Activated CD4-positive, alpha-beta memory T cell treated with anti-CD3 and anti-CD28 coated beads, Interleukin-2, amount 10 ng/mL, durations not matched to agents 7 days and 5 days (primary cell): Measurements from ENCODE around the gene N4BP3. TPM values are rescaled to one million over a fixed set of nuclear protein-coding genes. Genes with fewer than 3 reads are reported as not detected.

ENCODE experiments used
- CTCF ChIA-PET: fragments of 350-600 bp; sonication (Branson Sonifier 250); formaldehyde crosslinking; loops from one replicate; lab custom pipeline; 2021; ENCODE audit warnings: antibody characterized with exemption, inconsistent platforms; lab: Charles Lee
- POLR2A ChIA-PET: fragments of 350-600 bp; sonication (Branson Sonifier 250); formaldehyde crosslinking; loops from one replicate; lab custom pipeline; 2021; ENCODE audit warnings: antibody characterized with exemption; lab: Charles Lee
- DNase-seq: peaks from one replicate; pipeline ENCODE4 v3.0.0-alpha.2; 2020
- H3K27ac Mint-ChIP-seq: one replicate; pipeline ENCODE4 v1.8.0; 2021; ENCODE audit warnings: mild to moderate bottlenecking, mixed read lengths
- H3K27me3 Mint-ChIP-seq: one replicate; pipeline ENCODE4 v1.8.0; 2021; ENCODE audit warnings: mixed read lengths
- H3K36me3 Mint-ChIP-seq: one replicate; pipeline ENCODE4 v1.8.0; 2021; ENCODE audit warnings: low read depth, mixed read lengths
- H3K4me1 Mint-ChIP-seq: one replicate; pipeline ENCODE4 v1.8.0; 2021; ENCODE audit warnings: mixed read lengths
- H3K4me3 Mint-ChIP-seq: one replicate; pipeline ENCODE4 v1.8.0; 2021; ENCODE audit warnings: mild to moderate bottlenecking, mixed read lengths
- H3K9me3 Mint-ChIP-seq: one replicate; pipeline ENCODE4 v1.8.0; 2021; ENCODE audit warnings: mixed read lengths
- total RNA-seq, 2 experiments: library from RNA; stranded (reverse); gene quantifications; one replicate each; pipeline ENCODE4 v1.2.3, GENCODE V29; 2021

The N4BP3 gene
- total RNA-seq, 2 experiments from 2014 or later = 4.3 to 4.4 TPM

- peaks cover 17% of the 10 kb centered on the region for H3K27me3 Mint-ChIP-seq
These were observed 6.6 kb upstream of the N4BP3 start for GRCh38 chr5:178106556-178107239.

GRCh38 chr5:178107756-178108310, 5.5 kb upstream of the N4BP3 start:
- H3K27ac Mint-ChIP-seq = no peak overlapping the region
- H3K4me3 Mint-ChIP-seq = no peak overlapping the region
- peaks cover 11% of the 10 kb centered on the region for H3K4me1 Mint-ChIP-seq
- ChIA-PET CTCF (interaction anchor here (0.9 to 2.7 kb wide), 2 partner anchors 13 to 31 kb away, joined by 3 to 11 read pairs; no protein-coding TSS in a partner anchor), POLR2A (no interaction called here)
- H3K9me3 Mint-ChIP-seq = no peaks in the 10 kb centered on the region
- peaks cover 28% of the 10 kb centered on the region for H3K27me3 Mint-ChIP-seq
- no peaks in the 10 kb centered on the region for H3K36me3 Mint-ChIP-seq
- DNase-seq = no peak

More at GRCh38 chr5:178106556-178107239, 6.6 kb upstream of the N4BP3 start:
- ChIA-PET POLR2A (no interaction called here), CTCF (interaction anchor here (2.7 kb wide), 1 partner anchor 14 kb away, joined by 11 read pairs; no protein-coding TSS in a partner anchor)
- Mint-ChIP-seq H3K4me1 (peaks cover 8% of the 10 kb centered on the region), H3K9me3 (no peaks in the 10 kb centered on the region), H3K4me3 (no peak overlapping the region), H3K27ac (no peak overlapping the region), H3K36me3 (no peaks in the 10 kb centered on the region)
- no peak for DNase-seq

- CTCF ChIA-PET = interaction anchor here (0.9 to 2.7 kb wide), 2 partner anchors 12 to 31 kb away, joined by 3 to 11 read pairs; no protein-coding TSS in a partner anchor
- peaks cover 14% of the 10 kb centered on the region for H3K4me1 Mint-ChIP-seq
- H3K9me3 Mint-ChIP-seq = no peaks in the 10 kb centered on the region
- H3K4me3 Mint-ChIP-seq = no peak overlapping the region
- DNase-seq = no peak
- H3K27me3 Mint-ChIP-seq = peaks cover 30% of the 10 kb centered on the region
- POLR2A ChIA-PET = no interaction called here
- H3K27ac Mint-ChIP-seq = no peak overlapping the region
- no peaks in the 10 kb centered on the region for H3K36me3 Mint-ChIP-seq
These were observed 4.9 kb upstream of the N4BP3 start for GRCh38 chr5:178108446-178108845.

GRCh38 chr5:178108966-178109365, 4.4 kb upstream of the N4BP3 start:
- ChIA-PET CTCF (interaction anchor here (2.1 to 2.7 kb wide), 2 partner anchors 12 kb away, joined by 11 read pairs; no protein-coding TSS in a partner anchor), POLR2A (no interaction called here)
- no peaks in the 10 kb centered on the region for H3K9me3 Mint-ChIP-seq
- no peaks in the 10 kb centered on the region for H3K36me3 Mint-ChIP-seq
- H3K4me3 Mint-ChIP-seq = no peak overlapping the region
- no peak for DNase-seq
- peaks cover 14% of the 10 kb centered on the region for H3K4me1 Mint-ChIP-seq
- no peak overlapping the region for H3K27ac Mint-ChIP-seq
- peaks cover 30% of the 10 kb centered on the region for H3K27me3 Mint-ChIP-seq

GRCh38 chr5:178110511-178110910, 2.8 kb upstream of the N4BP3 start:
- ChIA-PET CTCF (interaction anchor here (0.7 to 2.1 kb wide), 3 partner anchors 9 to 33 kb away, joined by 3 to 11 read pairs (median 4); no protein-coding TSS in a partner anchor), POLR2A (no interaction called here)
- DNase-seq = no peak
- H3K4me3 Mint-ChIP-seq = no peak overlapping the region
- peaks cover 26% of the 10 kb centered on the region for H3K4me1 Mint-ChIP-seq
- no peaks in the 10 kb centered on the region for H3K9me3 Mint-ChIP-seq
- no peaks in the 10 kb centered on the region for H3K36me3 Mint-ChIP-seq
- no peak overlapping the region for H3K27ac Mint-ChIP-seq
- H3K27me3 Mint-ChIP-seq = peaks cover 40% of the 10 kb centered on the region

- H3K27me3 Mint-ChIP-seq = peaks cover 50% of the 10 kb centered on the region
- no peaks in the 10 kb centered on the region for H3K9me3 Mint-ChIP-seq
- H3K27ac Mint-ChIP-seq = no peak overlapping the region
- no peak for DNase-seq
- H3K36me3 Mint-ChIP-seq = no peaks in the 10 kb centered on the region
- peaks cover 38% of the 10 kb centered on the region for H3K4me1 Mint-ChIP-seq
- CTCF ChIA-PET = no interaction called here
- POLR2A ChIA-PET = no interaction called here
- H3K4me3 Mint-ChIP-seq = no peak overlapping the region
These were observed 1.4 kb upstream of the N4BP3 start for GRCh38 chr5:178111925-178112324.

- no peaks in the 10 kb centered on the region for H3K36me3 Mint-ChIP-seq
- no peaks in the 10 kb centered on the region for H3K9me3 Mint-ChIP-seq
- ChIA-PET POLR2A (no interaction called here), CTCF (no interaction called here)
- H3K27ac Mint-ChIP-seq = no peak overlapping the region
- peaks cover 52% of the 10 kb centered on the region for H3K27me3 Mint-ChIP-seq
- peak overlapping the region; percentile 72 for H3K4me3 Mint-ChIP-seq
- no peak for DNase-seq
- peaks cover 41% of the 10 kb centered on the region for H3K4me1 Mint-ChIP-seq
These were observed 787 bp upstream of the N4BP3 start for GRCh38 chr5:178112545-178112944.

GRCh38 chr5:178113841-178114324, 551 bp downstream of the N4BP3 start:
- Mint-ChIP-seq H3K4me3 (peak overlapping the region; percentile 77), H3K9me3 (no peaks in the 10 kb centered on the region), H3K4me1 (peaks cover 36% of the 10 kb centered on the region), H3K27me3 (peaks cover 45% of the 10 kb centered on the region), H3K36me3 (no peaks in the 10 kb centered on the region), H3K27ac (no peak overlapping the region)
- POLR2A ChIA-PET = interaction anchor here (1.7 to 1.9 kb wide), 2 partner anchors 11 to 17 kb away, joined by 4 to 16 read pairs; partner anchors contain the start of gene RMND5B
- no peak for DNase-seq
- CTCF ChIA-PET = interaction anchor here (1.1 to 1.9 kb wide), 3 partner anchors 37 to 42 kb away, joined by 4 read pairs; no protein-coding TSS in a partner anchor

- peak overlapping the region; percentile 77 for H3K4me3 Mint-ChIP-seq
- POLR2A ChIA-PET = interaction anchor here (1.7 to 1.9 kb wide), 2 partner anchors 11 to 16 kb away, joined by 4 to 16 read pairs; partner anchors contain the start of gene RMND5B
- H3K9me3 Mint-ChIP-seq = no peaks in the 10 kb centered on the region
- H3K27ac Mint-ChIP-seq = no peak overlapping the region
- peaks cover 33% of the 10 kb centered on the region for H3K4me1 Mint-ChIP-seq
- CTCF ChIA-PET = interaction anchor here (1.1 to 1.9 kb wide), 3 partner anchors 38 to 42 kb away, joined by 4 read pairs; no protein-coding TSS in a partner anchor
- peak; percentile 52 for DNase-seq
- H3K36me3 Mint-ChIP-seq = no peaks in the 10 kb centered on the region
- H3K27me3 Mint-ChIP-seq = peaks cover 45% of the 10 kb centered on the region
These were observed 1.2 kb downstream of the N4BP3 start for GRCh38 chr5:178114325-178115135.

GRCh38 chr5:178115136-178115813, 1.9 kb downstream of the N4BP3 start:
- CTCF ChIA-PET = interaction anchor here (1.1 to 1.9 kb wide), 3 partner anchors 38 to 41 kb away, joined by 3 to 4 read pairs (median 4); partner anchors contain the start of gene NHP2
- no peak overlapping the region for H3K27ac Mint-ChIP-seq
- H3K4me1 Mint-ChIP-seq = peaks cover 33% of the 10 kb centered on the region
- peak overlapping the region; percentile 77 for H3K4me3 Mint-ChIP-seq
- no peaks in the 10 kb centered on the region for H3K9me3 Mint-ChIP-seq
- POLR2A ChIA-PET = interaction anchor here (1.5 to 1.9 kb wide), 2 partner anchors 16 kb away, joined by 9 to 16 read pairs; partner anchors contain the start of gene RMND5B
- no peak for DNase-seq
- H3K36me3 Mint-ChIP-seq = no peaks in the 10 kb centered on the region
- H3K27me3 Mint-ChIP-seq = peaks cover 45% of the 10 kb centered on the region

- CTCF ChIA-PET = interaction anchor here (1.2 kb wide), 1 partner anchor 38 kb away, joined by 3 read pairs; the partner anchor contains the start of gene NHP2
- Mint-ChIP-seq H3K4me3 (peak overlapping the region; percentile 40), H3K27ac (no peak overlapping the region), H3K4me1 (peaks cover 35% of the 10 kb centered on the region), H3K36me3 (no peaks in the 10 kb centered on the region), H3K27me3 (peaks cover 40% of the 10 kb centered on the region), H3K9me3 (no peaks in the 10 kb centered on the region)
- DNase-seq = no peak
- POLR2A ChIA-PET = interaction anchor here (1.5 kb wide), 1 partner anchor 16 kb away, joined by 9 read pairs; the partner anchor contains the start of gene RMND5B
These were observed 2.4 kb downstream of the N4BP3 start for GRCh38 chr5:178115814-178116142.
